SK-N-SH (cell line): ENCODE measurements around the gene PDZRN4. TPM values are rescaled to one million over a fixed set of nuclear protein-coding genes. Genes with fewer than 3 reads are reported as not detected.
"Not testable (repeated sequence)": the region's sequence is repeated elsewhere in the genome, so short reads cannot be mapped to it uniquely, and the experiment has no call there.

Experiments used
- CTCF ChIA-PET: fragments of 300-600, 350-600 bp; formaldehyde crosslinking; extraction: SDS; loops from one replicate; lab custom pipeline; 2021; lab: Yijun Ruan, JAX
- POLR2A ChIA-PET: fragments of 350-600 bp; sonication (Branson Sonifier 250); formaldehyde crosslinking; extraction: SDS; loops from one replicate; lab custom pipeline; 2020; ENCODE audit warnings: antibody characterized with exemption, inconsistent platforms; lab: Yijun Ruan, JAX
- DNase-seq: peaks from one replicate; pipeline ENCODE4 v3.0.0; 2012
- H2AFZ ChIP-seq: fragments of 200-600 bp; sonication (generic); 2 replicates; pipeline ENCODE4 v1.8.1; 2016; ENCODE audit warnings: antibody characterized with exemption, mild to moderate bottlenecking, low read depth
- H3F3A ChIP-seq: fragments of 200-600 bp; sonication (generic); replicated peaks from 2 replicates; pipeline ENCODE3; 2016; ENCODE audit warnings: antibody characterized with exemption, mild to moderate bottlenecking; ENCODE audit not compliant: insufficient read depth
- H3K27ac ChIP-seq, 2 experiments: fragments of 200-500 bp in 1 of 2; fragments of 200-600 bp in 1 of 2; sonication (Bioruptor generic) in 1 of 2; sonication (generic), shearing (Covaris generic) in 1 of 2; 2 replicates each; pipeline versions ENCODE4 v1.5.1 to v1.6.1; 2014 to 2016; ENCODE audit warnings: low read depth in 2 of 2, inconsistent platforms in 1 of 2, low read length in 1 of 2, mild to moderate bottlenecking in 1 of 2, mixed read lengths in 1 of 2
- H3K27me3 ChIP-seq: fragments of 200-600 bp; sonication (generic), shearing (Covaris generic); 2 replicates; pipeline ENCODE4 v1.6.1; 2016; ENCODE audit warnings: mixed run types; ENCODE audit not compliant: insufficient read depth
- H3K36me3 ChIP-seq, 2 experiments: fragments of 200-500 bp in 1 of 2; fragments of 200-600 bp in 1 of 2; sonication (Bioruptor generic) in 1 of 2; sonication (generic) in 1 of 2; replicated peaks in 1 of 2; 2 replicates each; pipeline versions ENCODE3 to v1.5.1; 2014 to 2016; ENCODE audit warnings: low read length in 1 of 2, mild to moderate bottlenecking in 1 of 2; ENCODE audit not compliant: insufficient read depth in 2 of 2, control insufficient read depth in 1 of 2
- H3K4me1 ChIP-seq, 2 experiments: fragments of 200-500 bp in 1 of 2; fragments of 200-600 bp in 1 of 2; sonication (Bioruptor generic) in 1 of 2; sonication (generic), shearing (Covaris generic) in 1 of 2; 2 replicates each; pipeline versions ENCODE4 v1.5.1 to v1.6.1; 2014 to 2016; ENCODE audit warnings: low read depth in 1 of 2, low read length in 1 of 2, mixed run types in 1 of 2; ENCODE audit not compliant: insufficient read depth in 2 of 2, control insufficient read depth in 1 of 2
- H3K4me2 ChIP-seq: fragments of 200-600 bp; sonication (generic), shearing (Covaris generic); 2 replicates; pipeline ENCODE4 v1.6.1; 2017; ENCODE audit warnings: mixed run types
- H3K4me3 ChIP-seq, 2 experiments: fragments of 200-500 bp in 1 of 2; fragments of 200-600 bp in 1 of 2; sonication (Bioruptor generic) in 1 of 2; sonication (generic), shearing (Covaris generic) in 1 of 2; 2 replicates each; pipeline versions ENCODE4 v1.5.1 to v1.8.1; 2014 to 2016; ENCODE audit warnings: low read depth in 2 of 2, inconsistent platforms in 1 of 2, low read length in 1 of 2, mild to moderate bottlenecking in 1 of 2, mixed read lengths in 1 of 2, moderate library complexity in 1 of 2
- H3K79me2 ChIP-seq: fragments of 200-600 bp; sonication (generic); 2 replicates; pipeline ENCODE4 v1.8.1; 2017; ENCODE audit warnings: mild to moderate bottlenecking; ENCODE audit not compliant: insufficient read depth
- H3K9ac ChIP-seq: fragments of 200-600 bp; sonication (generic); 2 replicates; pipeline ENCODE4 v1.6.1; 2017; ENCODE audit warnings: mixed run types
- H3K9me2 ChIP-seq: fragments of 200-600 bp; sonication (generic); 2 replicates; pipeline ENCODE4 v1.6.1; 2017; ENCODE audit warnings: mixed run types
- H3K9me3 ChIP-seq: fragments of 200-600 bp; sonication (generic); 2 replicates; pipeline ENCODE4 v1.6.1; 2017; ENCODE audit warnings: mixed run types, mild to moderate bottlenecking, moderate library complexity
- H4K20me1 ChIP-seq: fragments of 200-600 bp; sonication (generic); 2 replicates; pipeline ENCODE4 v1.6.1; 2017; ENCODE audit warnings: mild to moderate bottlenecking, mixed run types; ENCODE audit not compliant: insufficient read depth
- EP300 ChIP-seq, 2 experiments: IDR thresholded peaks; 2 replicates each; pipeline versions ENCODE4 v1.4.0 to v1.6.1; 2012; ENCODE audit warnings: borderline replicate concordance in 1 of 2, low read depth in 1 of 2, low read length in 1 of 2
- EZH2phosphoT487 ChIP-seq: fragments of 200-600 bp; sonication (generic); IDR thresholded peaks from 2 replicates; pipeline ENCODE4 v1.6.1; 2017; ENCODE audit warnings: low read depth, mixed run types, mild to moderate bottlenecking, antibody characterized with exemption, moderate library complexity, borderline replicate concordance
- FOXM1 ChIP-seq: IDR thresholded peaks from 2 replicates; pipeline ENCODE4 v1.4.0; 2012; ENCODE audit warnings: low read depth, mild to moderate bottlenecking
- GATA2 ChIP-seq: sonication (generic); formaldehyde crosslinking; IDR thresholded peaks from 2 replicates; pipeline ENCODE4 v1.5.0; 2020; ENCODE audit warnings: mild to moderate bottlenecking, missing genetic modification reagents
- IRF3 ChIP-seq: fragments of 150-350 bp; IDR thresholded peaks from 2 replicates; pipeline ENCODE4 v1.6.1; 2016; ENCODE audit warnings: mild to moderate bottlenecking, low read depth, low read length
- JUND ChIP-seq: IDR thresholded peaks from 2 replicates; pipeline ENCODE4 v1.4.0; 2012
- NFIC ChIP-seq: IDR thresholded peaks from 2 replicates; pipeline ENCODE4 v1.4.0; 2012; ENCODE audit warnings: borderline replicate concordance
- NRF1 ChIP-seq: IDR thresholded peaks from 2 replicates; pipeline ENCODE4 v1.6.1; 2012; ENCODE audit warnings: low read depth, mild to moderate bottlenecking, low read length
- POLR2AphosphoS5 ChIP-seq: IDR thresholded peaks from 2 replicates; pipeline ENCODE4 v1.6.1; 2012; ENCODE audit warnings: low read depth, low read length
- RAD21 ChIP-seq: IDR thresholded peaks from 2 replicates; pipeline ENCODE4 v1.6.1; 2012; ENCODE audit warnings: mild to moderate bottlenecking, low read length
- RFX5 ChIP-seq: IDR thresholded peaks from 2 replicates; pipeline ENCODE4 v1.6.1; 2012; ENCODE audit warnings: mild to moderate bottlenecking, improper control_type of control experiment, low read length
- USF1 ChIP-seq: IDR thresholded peaks from 2 replicates; pipeline ENCODE4 v1.4.0; 2012; ENCODE audit warnings: low read depth, borderline replicate concordance
- USF2 ChIP-seq: fragments of 150-350 bp; IDR thresholded peaks from 2 replicates; pipeline ENCODE4 v1.6.1; 2017; ENCODE audit warnings: antibody characterized with exemption, low read length, low read depth, borderline replicate concordance
- ZBTB33 ChIP-seq: IDR thresholded peaks from 2 replicates; pipeline ENCODE4 v1.4.0; 2012; ENCODE audit warnings: low read depth, borderline replicate concordance
- WGBS: methylation state at CpG from one replicate; pipeline ENCODE4 v1.1.6; 2017; ENCODE audit warnings: low lambda C conversion rate; 5-methylcytosine and 5-hydroxymethylcytosine counted together
- polyA plus RNA-seq, 3 experiments: library from polyadenylated mRNA; depleted of rRNA; stranded (reverse); fragments of >200 nt; gene quantifications; 2 replicates each; pipeline ENCODE4 v1.2.3, GENCODE V29; 2012

The PDZRN4 gene
- polyA plus RNA-seq, 1 of the 3 experiments (the other 2 are of a cell fraction) = 0.02 TPM

- Histone ChIP-seq H4K20me1 (no peaks in the 10 kb centered on the region), H3K4me3 (no peak overlapping the region), H3K27me3 (no peaks in the 10 kb centered on the region), H3K9me3 (no peaks in the 10 kb centered on the region), H3K79me2 (no peaks in the 10 kb centered on the region), H3F3A (no peaks in the 10 kb centered on the region), H3K27ac (no peak overlapping the region), H3K9ac (no peak overlapping the region), H3K9me2 (no peaks in the 10 kb centered on the region), H3K36me3 (no peaks in the 10 kb centered on the region), H2AFZ (no peak overlapping the region), H3K4me2 (no peak overlapping the region), H3K4me1 (no peaks in the 10 kb centered on the region)
- no peak for DNase-seq
- no peak for TF ChIP-seq IRF3
- TF ChIP-seq NRF1 = no peak
- no peak for TF ChIP-seq RAD21
- TF ChIP-seq NFIC = no peak
- no peak for TF ChIP-seq RFX5
- TF ChIP-seq USF2 = no peak
- no peak for TF ChIP-seq USF1
- no peak for TF ChIP-seq JUND
- TF ChIP-seq POLR2AphosphoS5 = no peak
- TF ChIP-seq EZH2phosphoT487 = no peak
- TF ChIP-seq EP300 (IDR thresholded peaks at IDR 0.05; ENCODE audit: borderline replicate concordance in 1 of 2, low read depth in 1 of 2, low read length in 1 of 2) = no peak
- no peak for TF ChIP-seq GATA2 (CRISPR knock-in tag)
- no peak for TF ChIP-seq ZBTB33
- TF ChIP-seq FOXM1 = no peak
- POLR2A ChIA-PET = no interaction called here
- CTCF ChIA-PET = no interaction called here
- WGBS = 65% methylated on average over 3 of the region's 3 CpGs
Measured at GRCh38 chr12:41612892-41613557, 424.9 kb downstream of the PDZRN4 start.

- H4K20me1 ChIP-seq, H3K9ac ChIP-seq, H3K79me2 ChIP-seq, H3K9me2 ChIP-seq, H3K4me2 ChIP-seq, H3K4me3 ChIP-seq, H3F3A ChIP-seq, H3K4me1 ChIP-seq, H3K9me3 ChIP-seq, DNase-seq, H3K36me3 ChIP-seq, H3K27me3 ChIP-seq, H2AFZ ChIP-seq, POLR2A ChIA-PET, H3K27ac ChIP-seq: not testable (repeated sequence)
- WGBS = 25% methylated on average over 3 of the region's 3 CpGs
- CTCF ChIA-PET = interaction anchor here (0.7 kb wide), 1 partner anchor 20 kb away, joined by 3 read pairs; no protein-coding TSS in a partner anchor
Measured at GRCh38 chr12:41615174-41615573, 427.1 kb downstream of the PDZRN4 start.
